HepG2 (cell line): Measurements from ENCODE around the gene MLYCD. TPM values are rescaled to one million over a fixed set of nuclear protein-coding genes. Genes with fewer than 3 reads are reported as not detected.
A peak's percentile ranks its signal among the peaks of the same experiment; 100 is the strongest.

ENCODE experiments used
- CAMTA2 ChIP-seq: sonication (generic); formaldehyde crosslinking; IDR thresholded peaks from 2 replicates; pipeline ENCODE4 v1.4.0; 2020; ENCODE audit warnings: mild to moderate bottlenecking, missing genetic modification reagents, borderline replicate concordance
- FOSL2 ChIP-seq: sonication (generic); formaldehyde crosslinking; IDR thresholded peaks from 2 replicates; pipeline ENCODE4 v1.4.0; 2020; ENCODE audit warnings: missing genetic modification reagents
- HDAC2 ChIP-seq: sonication (generic); formaldehyde crosslinking; IDR thresholded peaks from 2 replicates; pipeline ENCODE4 v1.4.0; 2020; ENCODE audit warnings: missing genetic modification reagents
- ISX ChIP-seq: sonication (generic); formaldehyde crosslinking; conservative IDR thresholded peaks from 2 replicates; pipeline ENCODE4 v1.5.0; 2020; ENCODE audit warnings: missing genetic modification reagents
- KAT2B ChIP-seq: fragments of 150-350 bp; IDR thresholded peaks from 2 replicates; pipeline ENCODE4 v1.6.1; 2014; ENCODE audit warnings: low read depth, low read length, borderline replicate concordance
- LCORL ChIP-seq, 2 experiments: fragments of 450-650 bp in 1 of 2; sonication (generic) in 1 of 2; formaldehyde crosslinking in 1 of 2; IDR thresholded peaks; 2 replicates each; pipeline versions ENCODE4 v1.5.0 to v1.6.1; 2017 to 2020; ENCODE audit warnings: antibody characterized with exemption in 1 of 2, missing genetic modification reagents in 1 of 2
- MTF1 ChIP-seq: sonication (generic); formaldehyde crosslinking; IDR thresholded peaks from 2 replicates; pipeline ENCODE4 v1.5.0; 2020; ENCODE audit warnings: missing genetic modification reagents
- MYNN ChIP-seq: sonication (generic); formaldehyde crosslinking; IDR thresholded peaks from 2 replicates; pipeline ENCODE4 v1.4.0; 2020; ENCODE audit warnings: mild to moderate bottlenecking, low read depth, missing genetic modification reagents
- PLRG1 ChIP-seq: fragments of 450-650 bp; conservative IDR thresholded peaks from 2 replicates; pipeline ENCODE4 v1.6.1; 2016
- SMYD3 ChIP-seq: sonication (generic); formaldehyde crosslinking; IDR thresholded peaks from 2 replicates; pipeline ENCODE4 v1.8.1; 2023; ENCODE audit warnings: mild to moderate bottlenecking, missing genetic modification reagents
- ZBTB21 ChIP-seq: sonication (generic); formaldehyde crosslinking; IDR thresholded peaks from 2 replicates; pipeline ENCODE4 v1.4.0; 2020; ENCODE audit warnings: missing genetic modification reagents
- ZGPAT ChIP-seq: IDR thresholded peaks from 2 replicates; pipeline ENCODE4 v1.6.1; 2016; ENCODE audit warnings: mild to moderate bottlenecking
- ZNF205 ChIP-seq: IDR thresholded peaks from 2 replicates; pipeline ENCODE4 v1.6.1; 2018; ENCODE audit warnings: missing biosample characterization, missing genetic modification reagents
- ZNF614 ChIP-seq: IDR thresholded peaks from 2 replicates; pipeline ENCODE4 v1.6.1; 2018; ENCODE audit warnings: missing biosample characterization, missing genetic modification reagents, inconsistent platforms, borderline replicate concordance
- ZNF616 ChIP-seq: sonication (generic); formaldehyde crosslinking; IDR thresholded peaks from 2 replicates; pipeline ENCODE4 v1.5.0; 2020; ENCODE audit warnings: low read depth, mild to moderate bottlenecking, missing genetic modification reagents
- ZNF709 ChIP-seq: sonication (generic); formaldehyde crosslinking; IDR thresholded peaks from 2 replicates; pipeline ENCODE4 v1.5.0; 2020; ENCODE audit warnings: mild to moderate bottlenecking, missing genetic modification reagents
- ZNF713 ChIP-seq: sonication (generic); formaldehyde crosslinking; IDR thresholded peaks from 2 replicates; pipeline ENCODE4 v1.4.0; 2020; ENCODE audit warnings: mild to moderate bottlenecking, missing genetic modification reagents
- ZNF83 ChIP-seq: sonication (generic); formaldehyde crosslinking; IDR thresholded peaks from 2 replicates; pipeline ENCODE4 v1.4.0; 2020; ENCODE audit warnings: missing genetic modification reagents, mild to moderate bottlenecking, borderline replicate concordance
- ZNF879 ChIP-seq: sonication (generic); formaldehyde crosslinking; IDR thresholded peaks from 2 replicates; pipeline ENCODE4 v1.8.1; 2023; ENCODE audit warnings: missing genetic modification reagents
- ZSCAN25 ChIP-seq: sonication (generic); formaldehyde crosslinking; IDR thresholded peaks from 2 replicates; pipeline ENCODE4 v1.8.0; 2022; ENCODE audit warnings: mild to moderate bottlenecking, missing genetic modification reagents
- polyA plus RNA-seq, 8 experiments: library from polyadenylated mRNA; depleted of rRNA in 3 of 8; stranded (reverse) in 7 of 8; unstranded in 1 of 8; fragments of >200 nt; fragmentation: Illumina TruSeq in 4 of 8; extraction: Trizol in 4 of 8; gene quantifications; 2 replicates each; pipeline versions ENCODE4 v1.2.1 to v1.2.3, GENCODE V29; 2011 to 2016; ENCODE audit warnings: low read depth in 4 of 8, missing spikeins in 1 of 8, mixed read lengths in 1 of 8; ENCODE audit not compliant: insufficient read depth in 1 of 8
- total RNA-seq, 5 experiments: library from RNA; depleted of rRNA; stranded (reverse); fragments of >200 nt; fragmentation: Illumina TruSeq; extraction: Trizol; gene quantifications; 2 replicates each; pipeline ENCODE4 v1.2.3, GENCODE V29; 2016; ENCODE audit warnings: low read depth in 1 of 5
- TF ChIP-seq, protein P1 (sequence below): sonication (generic); formaldehyde crosslinking; IDR thresholded peaks from 2 replicates; pipeline ENCODE4 v1.5.0; 2020; ENCODE audit warnings: mild to moderate bottlenecking, missing genetic modification reagents
- TF ChIP-seq, protein P2 (sequence below): conservative IDR thresholded peaks from 2 replicates; pipeline ENCODE4 v1.6.1; 2018; ENCODE audit warnings: missing genetic modification reagents
- TF ChIP-seq, protein P3 (sequence below): sonication (generic); formaldehyde crosslinking; IDR thresholded peaks from 2 replicates; pipeline ENCODE4 v1.5.0; 2020; ENCODE audit warnings: missing genetic modification reagents
- TF ChIP-seq, protein P4 (sequence below): IDR thresholded peaks from 2 replicates; pipeline ENCODE4 v1.6.1; 2016; ENCODE audit warnings: missing compliant biosample characterization, missing genetic modification reagents, borderline replicate concordance

The MLYCD gene
- total and polyA plus RNA-seq, 2 of the 13 experiments (the other 11 are each of a cell fraction or from before 2014, with no cell fraction given): 1.8 to 4.0 TPM

DNA sequence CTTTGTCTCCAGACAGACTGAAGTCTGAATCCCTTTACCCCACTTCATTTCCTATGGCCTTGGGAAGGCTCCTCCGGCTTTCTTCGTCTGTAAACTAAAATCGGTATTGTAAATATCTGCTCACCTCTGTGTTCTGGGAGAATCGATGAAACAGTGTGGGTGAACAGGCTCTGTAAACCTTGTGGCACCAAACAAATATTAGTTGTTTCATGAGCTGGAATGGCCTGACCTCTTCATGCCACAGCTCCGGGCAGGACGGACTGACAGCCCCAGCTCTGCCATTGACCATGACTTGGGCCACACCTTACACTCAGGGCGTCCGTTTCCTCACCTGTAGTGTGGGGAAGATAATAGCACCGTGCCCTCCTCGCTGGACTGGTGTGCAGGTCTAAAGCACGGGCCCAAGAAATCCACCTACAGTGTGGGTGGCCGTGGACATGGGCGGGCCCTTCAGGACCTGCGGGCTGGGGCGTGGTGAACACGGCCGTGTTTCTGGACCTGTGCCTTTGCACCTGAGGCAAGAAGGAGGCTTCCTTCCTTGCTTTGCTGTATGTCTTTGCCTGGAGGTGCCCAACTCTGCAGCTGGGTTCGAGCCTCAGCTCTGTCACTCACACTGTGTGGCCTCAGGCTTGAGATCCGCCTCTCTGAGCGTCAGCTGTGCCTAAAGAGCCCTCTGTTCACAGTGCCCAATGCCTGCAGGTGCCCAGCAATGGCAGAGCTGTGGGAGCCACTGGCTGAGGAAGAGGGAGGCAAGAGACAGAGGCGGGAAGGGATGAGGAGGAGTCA lies 48.1 kb downstream of the MLYCD start (continued):
- TF ChIP-seq, protein P1, sequence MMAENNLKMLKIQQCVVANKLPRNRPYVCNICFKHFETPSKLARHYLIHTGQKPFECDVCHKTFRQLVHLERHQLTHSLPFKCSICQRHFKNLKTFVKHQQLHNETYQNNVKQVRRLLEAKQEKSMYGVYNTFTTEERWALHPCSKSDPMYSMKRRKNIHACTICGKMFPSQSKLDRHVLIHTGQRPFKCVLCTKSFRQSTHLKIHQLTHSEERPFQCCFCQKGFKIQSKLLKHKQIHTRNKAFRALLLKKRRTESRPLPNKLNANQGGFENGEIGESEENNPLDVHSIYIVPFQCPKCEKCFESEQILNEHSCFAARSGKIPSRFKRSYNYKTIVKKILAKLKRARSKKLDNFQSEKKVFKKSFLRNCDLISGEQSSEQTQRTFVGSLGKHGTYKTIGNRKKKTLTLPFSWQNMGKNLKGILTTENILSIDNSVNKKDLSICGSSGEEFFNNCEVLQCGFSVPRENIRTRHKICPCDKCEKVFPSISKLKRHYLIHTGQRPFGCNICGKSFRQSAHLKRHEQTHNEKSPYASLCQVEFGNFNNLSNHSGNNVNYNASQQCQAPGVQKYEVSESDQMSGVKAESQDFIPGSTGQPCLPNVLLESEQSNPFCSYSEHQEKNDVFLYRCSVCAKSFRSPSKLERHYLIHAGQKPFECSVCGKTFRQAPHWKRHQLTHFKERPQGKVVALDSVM: no peak
- 0 out of 2 replicates have a peak, but pooled peaks have one; percentile 16 for TF ChIP-seq ZSCAN25 (CRISPR knock-in tag)
- TF ChIP-seq ZNF616 (CRISPR knock-in tag): no peak
- no peak for TF ChIP-seq ZBTB21 (CRISPR knock-in tag)
- no peak for TF ChIP-seq LCORL (IDR thresholded peaks at IDR 0.05)
- TF ChIP-seq LCORL (CRISPR knock-in tag; IDR thresholded peaks at IDR 0.05): no peak; the same call in none of the 2 replicates
- peak; percentile 21; the same call in 1 of the 2 replicates for TF ChIP-seq ZNF83
- TF ChIP-seq PLRG1: no peak
- no peak for TF ChIP-seq ISX (CRISPR knock-in tag)
- TF ChIP-seq SMYD3: no peak
- TF ChIP-seq, protein P2, sequence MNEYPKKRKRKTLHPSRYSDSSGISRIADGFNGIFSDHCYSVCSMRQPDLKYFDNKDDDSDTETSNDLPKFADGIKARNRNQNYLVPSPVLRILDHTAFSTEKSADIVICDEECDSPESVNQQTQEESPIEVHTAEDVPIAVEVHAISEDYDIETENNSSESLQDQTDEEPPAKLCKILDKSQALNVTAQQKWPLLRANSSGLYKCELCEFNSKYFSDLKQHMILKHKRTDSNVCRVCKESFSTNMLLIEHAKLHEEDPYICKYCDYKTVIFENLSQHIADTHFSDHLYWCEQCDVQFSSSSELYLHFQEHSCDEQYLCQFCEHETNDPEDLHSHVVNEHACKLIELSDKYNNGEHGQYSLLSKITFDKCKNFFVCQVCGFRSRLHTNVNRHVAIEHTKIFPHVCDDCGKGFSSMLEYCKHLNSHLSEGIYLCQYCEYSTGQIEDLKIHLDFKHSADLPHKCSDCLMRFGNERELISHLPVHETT (CRISPR knock-in tag): no peak
- TF ChIP-seq KAT2B: peak; percentile 62; the same call in 1 of the 2 replicates
- TF ChIP-seq CAMTA2 (CRISPR knock-in tag): no peak; the same call in 1 of the 2 replicates
- TF ChIP-seq ZNF713 (CRISPR knock-in tag): no peak
- TF ChIP-seq ZGPAT: peak; percentile 62; the same call in 1 of the 2 replicates
- TF ChIP-seq ZNF709: no peak
- peak; percentile 45; the same call in 1 of the 2 replicates for TF ChIP-seq ZNF614 (CRISPR knock-in tag)
- TF ChIP-seq, protein P3, sequence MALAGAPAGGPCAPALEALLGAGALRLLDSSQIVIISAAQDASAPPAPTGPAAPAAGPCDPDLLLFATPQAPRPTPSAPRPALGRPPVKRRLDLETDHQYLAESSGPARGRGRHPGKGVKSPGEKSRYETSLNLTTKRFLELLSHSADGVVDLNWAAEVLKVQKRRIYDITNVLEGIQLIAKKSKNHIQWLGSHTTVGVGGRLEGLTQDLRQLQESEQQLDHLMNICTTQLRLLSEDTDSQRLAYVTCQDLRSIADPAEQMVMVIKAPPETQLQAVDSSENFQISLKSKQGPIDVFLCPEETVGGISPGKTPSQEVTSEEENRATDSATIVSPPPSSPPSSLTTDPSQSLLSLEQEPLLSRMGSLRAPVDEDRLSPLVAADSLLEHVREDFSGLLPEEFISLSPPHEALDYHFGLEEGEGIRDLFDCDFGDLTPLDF (CRISPR knock-in tag): no peak
- TF ChIP-seq MYNN (CRISPR knock-in tag): no peak
- TF ChIP-seq HDAC2: peak; percentile 83
- no peak for TF ChIP-seq ZNF879
- peak; percentile 56 for TF ChIP-seq FOSL2 (CRISPR knock-in tag)
- TF ChIP-seq MTF1 (CRISPR knock-in tag): no peak
- TF ChIP-seq ZNF205: no peak
- TF ChIP-seq, protein P4, sequence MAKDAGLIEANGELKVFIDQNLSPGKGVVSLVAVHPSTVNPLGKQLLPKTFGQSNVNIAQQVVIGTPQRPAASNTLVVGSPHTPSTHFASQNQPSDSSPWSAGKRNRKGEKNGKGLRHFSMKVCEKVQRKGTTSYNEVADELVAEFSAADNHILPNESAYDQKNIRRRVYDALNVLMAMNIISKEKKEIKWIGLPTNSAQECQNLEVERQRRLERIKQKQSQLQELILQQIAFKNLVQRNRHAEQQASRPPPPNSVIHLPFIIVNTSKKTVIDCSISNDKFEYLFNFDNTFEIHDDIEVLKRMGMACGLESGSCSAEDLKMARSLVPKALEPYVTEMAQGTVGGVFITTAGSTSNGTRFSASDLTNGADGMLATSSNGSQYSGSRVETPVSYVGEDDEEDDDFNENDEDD (CRISPR knock-in tag): no peak
